B cell (primary cell): ENCODE data around the gene ECE1.

Source experiments
- CTCF ChIP-seq: fragments of 200-600 bp; IDR thresholded peaks from one replicate; pipeline ENCODE4 v1.8.0; 2022; ENCODE audit warnings: antibody characterized with exemption, mild to moderate bottlenecking
- EZH2 ChIP-seq: IDR thresholded peaks from 2 replicates; pipeline ENCODE4 v1.6.1; 2012; ENCODE audit warnings: borderline replicate concordance, low read depth, mild to moderate bottlenecking, moderate library complexity, low read length; ENCODE audit not compliant: insufficient read depth, poor library complexity, severe bottlenecking

GRCh38 chr1:21307663-21308305, 17.5 kb upstream of the ECE1 start:
- TF ChIP-seq CTCF, result no peak
- TF ChIP-seq EZH2, result no peak
